Brain microvascular endothelial cell (primary cell): Measurements from ENCODE around the gene PLVAP.

Experiments used
- DNase-seq: peaks from one replicate; pipeline ENCODE4 v3.0.0-alpha.2; 2020
- H3K27ac ChIP-seq: fragments of 250-450 bp; sonication (Bioruptor Pico); 2 replicates; pipeline ENCODE4 v1.5.1; 2020; ENCODE audit warnings: mild to moderate bottlenecking, moderate library complexity
- H3K27me3 ChIP-seq: fragments of 250-450 bp; sonication (Bioruptor Pico); replicated peaks from 2 replicates; pipeline ENCODE4 v1.5.1; 2020; ENCODE audit warnings: mild to moderate bottlenecking
- H3K36me3 ChIP-seq: fragments of 250-450 bp; sonication (Bioruptor Pico); replicated peaks from 2 replicates; pipeline ENCODE4 v1.5.1; 2020; ENCODE audit warnings: mild to moderate bottlenecking
- H3K4me3 ChIP-seq: 2 replicates; pipeline ENCODE4 v1.5.1; 2011; ENCODE audit warnings: low read depth, mild to moderate bottlenecking, control low read depth, low read length, moderate library complexity
- CTCF ChIP-seq: IDR thresholded peaks from 2 replicates; pipeline ENCODE4 v1.5.1; 2011; ENCODE audit warnings: low read depth, mild to moderate bottlenecking, moderate library complexity, low read length, control low read depth, inconsistent platforms; ENCODE audit errors: missing control alignments
- in situ Hi-C: cut with HindIII; loops from 2 replicates; pipeline ENCODE4 v1.10.0; 2017; ENCODE audit warnings: low sequenced_read_pairs, low pct_ligation_motif_present

Gene PLVAP

GRCh38 chr19:17335575-17335974 lies 41.6 kb downstream of the PLVAP start:
- Histone ChIP-seq H3K36me3 (peaks cover 4% of the 10 kb centered on the region), H3K27me3 (no peaks in the 10 kb centered on the region), H3K4me3 (no peak overlapping the region), H3K27ac (no peak overlapping the region)
- DNase-seq, result no peak
- TF ChIP-seq CTCF, result no peak
- in situ Hi-C loops, result no loop called here

GRCh38 chr19:17334414-17335409 lies 42.4 kb downstream of the PLVAP start, which contains the start of gene ANO8:
Gene ANO8 (minus strand): TSS chr19:17334855. CDS start chr19:17334670, 185 bp downstream.
- Histone ChIP-seq H3K36me3 (peaks cover 4% of the 10 kb centered on the region), H3K4me3 (peak within 1 kb of the TSS; percentile 69), H3K27ac (peak within 1 kb of the TSS; percentile 50), H3K27me3 (no peaks in the 10 kb centered on the region)
- no peak for TF ChIP-seq CTCF
- in situ Hi-C loops, result no loop called here
- peak; percentile 99 for DNase-seq

- H3K27ac ChIP-seq, result peak overlapping the region; percentile 50
- in situ Hi-C loops, result no loop called here
Observed at GRCh38 chr19:17333611-17334413, 43.3 kb downstream of the PLVAP start.

GRCh38 chr19:17332677-17333581 lies 44.2 kb downstream of the PLVAP start:
- Histone ChIP-seq H3K36me3 (peaks cover 4% of the 10 kb centered on the region), H3K27ac (no peak overlapping the region), H3K4me3 (no peak overlapping the region), H3K27me3 (no peaks in the 10 kb centered on the region)
- in situ Hi-C loops, result no loop called here
- TF ChIP-seq CTCF, result no peak
- no peak for DNase-seq

More at GRCh38 chr19:17333611-17334413, 43.3 kb downstream of the PLVAP start:
- H3K36me3 ChIP-seq, result peaks cover 4% of the 10 kb centered on the region
- peak overlapping the region; percentile 69 for H3K4me3 ChIP-seq
- H3K27me3 ChIP-seq, result no peaks in the 10 kb centered on the region
- DNase-seq, result peak; percentile 78
- no peak for TF ChIP-seq CTCF

GRCh38 chr19:17332360-17332676 lies 44.8 kb downstream of the PLVAP start:
- DNase-seq, result no peak
- no peak for TF ChIP-seq CTCF
- H3K36me3 ChIP-seq, result peaks cover 4% of the 10 kb centered on the region
- no peak overlapping the region for H3K27ac ChIP-seq
- H3K4me3 ChIP-seq, result no peak overlapping the region
- in situ Hi-C loops, result no loop called here
- no peaks in the 10 kb centered on the region for H3K27me3 ChIP-seq
